RPMI8226 (cell line): ENCODE measurements around the gene CAMTA1.

Experiments
- DNase-seq: peaks from one replicate; pipeline ENCODE4 v3.0.0-alpha.2; 2015

Gene CAMTA1

GRCh38 chr1:7639435-7640131 lies 854.3 kb downstream of the CAMTA1 start:
- DNase-seq, result no peak

GRCh38 chr1:7640350-7640749 lies 855.1 kb downstream of the CAMTA1 start:
- no peak for DNase-seq

- DNase-seq, result no peak
These were observed 855.8 kb downstream of the CAMTA1 start for GRCh38 chr1:7640920-7641585.

- peak; percentile 29 for DNase-seq
These were observed 856.5 kb downstream of the CAMTA1 start for GRCh38 chr1:7641587-7642417.

- no peak for DNase-seq
These were observed 857.1 kb downstream of the CAMTA1 start for GRCh38 chr1:7642418-7642704.

- DNase-seq, result peak; percentile 25
These were observed 857.7 kb downstream of the CAMTA1 start for GRCh38 chr1:7642781-7643529.

- DNase-seq, result no peak
These were observed 858.3 kb downstream of the CAMTA1 start for GRCh38 chr1:7643530-7643929.

GRCh38 chr1:7644086-7644485 lies 858.8 kb downstream of the CAMTA1 start:
- DNase-seq, result no peak

- peak; percentile 99 for DNase-seq
These were observed 859.9 kb downstream of the CAMTA1 start for GRCh38 chr1:7644961-7645750.

GRCh38 chr1:7645751-7646048 lies 860.4 kb downstream of the CAMTA1 start:
- no peak for DNase-seq

GRCh38 chr1:7646164-7646563 lies 860.9 kb downstream of the CAMTA1 start:
- no peak for DNase-seq

GRCh38 chr1:7646981-7647901 lies 862.0 kb downstream of the CAMTA1 start:
- peak; percentile 80 for DNase-seq

- peak; percentile 91 for DNase-seq
These were observed 863.6 kb downstream of the CAMTA1 start for GRCh38 chr1:7648761-7649384.

GRCh38 chr1:7650801-7651200 lies 865.5 kb downstream of the CAMTA1 start:
- DNase-seq, result no peak

GRCh38 chr1:7651203-7651602 lies 865.9 kb downstream of the CAMTA1 start:
- DNase-seq, result peak; percentile 63

- DNase-seq, result no peak
These were observed 866.8 kb downstream of the CAMTA1 start for GRCh38 chr1:7652061-7652460.

- DNase-seq, result no peak
These were observed 867.4 kb downstream of the CAMTA1 start for GRCh38 chr1:7652515-7653098.

GRCh38 chr1:7654725-7655124 lies 869.5 kb downstream of the CAMTA1 start:
- no peak for DNase-seq

- no peak for DNase-seq
These were observed 870.1 kb downstream of the CAMTA1 start for GRCh38 chr1:7655354-7655753.

GRCh38 chr1:7656557-7657215 lies 871.4 kb downstream of the CAMTA1 start:
- DNase-seq, result no peak
